HK-2 (cell line): ENCODE data around the gene EFHC1.

Experiments
- DNase-seq: peaks from one replicate; pipeline ENCODE4 v3.0.0-alpha.2; 2018; ENCODE audit not compliant: unreplicated experiment

Gene EFHC1

DNA sequence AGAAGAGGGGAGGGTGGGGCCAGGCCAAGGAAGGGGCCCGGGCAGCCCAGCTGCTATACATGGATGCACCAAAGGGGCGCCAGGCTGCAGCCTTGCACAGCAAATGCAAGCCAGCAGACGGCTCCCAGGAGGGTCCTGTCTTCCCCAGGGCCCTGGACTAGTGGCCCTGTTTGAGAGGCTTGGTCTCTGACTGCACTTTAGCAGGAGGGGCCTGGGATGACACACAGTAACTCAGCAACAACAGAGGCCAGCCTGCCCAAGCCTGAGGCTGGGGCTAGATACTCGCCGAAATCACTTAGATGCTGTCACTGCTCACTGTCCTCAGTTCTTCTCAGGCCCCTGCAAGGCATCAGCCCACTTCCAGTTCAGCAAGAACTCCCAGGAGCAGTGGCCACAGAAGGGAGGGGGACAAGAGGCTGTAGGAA is 83.2 kb downstream of the EFHC1 start:
- peak; percentile 45 for DNase-seq

DNA sequence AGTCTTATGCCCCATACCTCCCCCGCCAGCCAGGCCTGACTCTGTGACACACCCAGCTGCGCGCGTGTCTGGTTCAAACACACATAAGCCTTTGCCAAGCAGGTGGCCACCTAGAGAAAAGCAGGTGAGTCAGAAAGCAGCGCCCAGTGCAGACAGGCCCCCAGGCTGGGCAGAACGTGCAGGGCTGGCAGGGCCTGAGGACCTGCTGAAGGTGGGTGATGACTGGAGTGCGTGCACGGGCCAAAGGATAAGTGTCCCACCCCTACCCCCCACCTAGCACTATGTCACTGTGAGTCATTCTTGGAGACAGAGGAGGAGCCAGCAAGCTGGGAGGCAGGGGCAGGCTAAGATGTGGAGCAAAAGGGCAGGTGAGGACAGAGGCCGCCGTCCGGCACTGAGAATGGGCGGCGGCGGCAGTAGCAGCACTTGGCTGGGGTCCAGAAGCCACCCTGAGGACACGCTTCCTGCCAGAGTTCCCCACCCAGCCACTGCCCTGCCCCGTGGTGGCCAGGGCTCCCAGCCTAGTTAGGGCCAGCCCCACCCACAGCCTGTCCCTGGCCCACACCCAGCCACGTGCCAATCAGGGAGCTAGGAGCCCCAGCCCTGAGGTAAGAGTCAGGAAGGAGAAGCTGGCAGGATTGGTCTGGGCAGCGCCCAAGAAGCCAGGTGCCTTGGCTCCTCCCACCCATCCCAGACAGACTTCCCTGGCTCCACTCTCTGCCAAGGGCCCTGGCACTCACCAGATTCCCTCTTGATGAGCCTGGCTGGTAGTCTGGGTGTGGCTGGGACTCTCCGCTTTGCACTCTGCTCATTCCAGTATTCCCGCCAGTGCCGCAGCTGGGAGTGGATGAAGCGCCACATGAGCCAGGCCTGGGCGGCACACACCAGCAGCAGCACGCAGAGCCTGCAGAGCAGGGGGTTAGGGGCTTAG is 84.0 kb downstream of the EFHC1 start:
- DNase-seq = peak; percentile 97

DNA sequence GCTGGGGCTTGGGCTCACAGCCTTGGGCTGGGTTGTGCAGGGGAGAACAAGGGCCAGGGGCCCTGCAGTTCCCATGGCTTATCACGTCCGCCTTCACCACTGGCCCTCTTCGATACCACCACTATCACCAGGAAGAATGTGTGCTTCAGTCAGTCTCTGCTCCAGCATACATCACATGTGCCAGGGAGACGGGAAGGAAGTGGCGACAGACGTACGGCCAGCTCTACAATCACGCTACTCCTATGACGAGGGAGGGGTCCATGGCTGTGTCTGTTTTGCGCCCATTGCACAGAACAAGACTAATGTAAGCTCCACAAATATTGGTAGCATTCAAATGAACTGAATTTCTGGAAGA is 84.6 kb downstream of the EFHC1 start:
- no peak for DNase-seq

- no peak for DNase-seq
These were observed 85.7 kb downstream of the EFHC1 start for GRCh38 chr6:52505726-52506409.

- no peak for DNase-seq
These were observed 86.3 kb downstream of the EFHC1 start for GRCh38 chr6:52506476-52506875.

- DNase-seq = no peak
These were observed 87.6 kb downstream of the EFHC1 start for GRCh38 chr6:52507557-52508260.

DNA sequence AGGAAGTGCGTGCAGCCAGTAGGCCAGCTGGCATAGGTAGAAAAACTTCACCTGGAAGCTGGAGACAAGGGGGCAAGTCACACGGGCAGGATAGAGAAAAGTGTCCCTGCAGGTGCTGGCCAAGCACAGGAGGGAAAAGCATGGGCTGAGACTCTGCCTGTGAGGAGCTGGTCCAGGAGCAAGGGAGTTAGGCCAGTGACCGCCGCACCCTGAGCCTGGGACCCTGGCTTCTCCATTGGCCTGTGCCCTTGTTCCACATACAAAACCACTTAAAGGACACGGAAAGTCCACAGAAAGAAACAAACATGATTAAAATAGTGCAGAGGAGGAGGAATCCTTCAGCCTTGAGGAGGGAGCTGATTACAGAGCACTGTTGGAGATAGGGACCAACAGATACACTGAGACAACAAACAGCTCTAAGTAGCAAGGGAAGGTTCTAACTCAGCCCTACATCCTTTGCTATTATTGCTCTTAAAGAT is 88.2 kb downstream of the EFHC1 start:
- no peak for DNase-seq

- DNase-seq = no peak
These were observed 89.4 kb downstream of the EFHC1 start for GRCh38 chr6:52509281-52510212.

DNA sequence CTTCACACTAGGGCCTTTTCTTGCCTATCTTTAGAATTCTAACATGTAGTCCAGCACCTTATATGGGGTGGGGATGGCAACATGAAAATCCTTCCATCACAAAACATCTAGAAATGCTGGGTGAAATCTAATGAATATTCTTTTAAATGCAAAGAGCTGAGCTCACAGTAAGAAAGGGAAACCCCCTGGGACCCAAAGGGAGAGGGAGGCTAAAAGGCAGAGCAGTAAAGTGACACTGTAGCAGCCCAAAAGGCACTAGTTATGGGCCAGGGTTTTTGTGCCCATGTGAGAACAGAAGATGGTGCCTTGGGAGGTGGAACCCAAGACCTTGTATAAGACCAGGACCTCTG is 90.0 kb downstream of the EFHC1 start:
- DNase-seq = no peak

DNA sequence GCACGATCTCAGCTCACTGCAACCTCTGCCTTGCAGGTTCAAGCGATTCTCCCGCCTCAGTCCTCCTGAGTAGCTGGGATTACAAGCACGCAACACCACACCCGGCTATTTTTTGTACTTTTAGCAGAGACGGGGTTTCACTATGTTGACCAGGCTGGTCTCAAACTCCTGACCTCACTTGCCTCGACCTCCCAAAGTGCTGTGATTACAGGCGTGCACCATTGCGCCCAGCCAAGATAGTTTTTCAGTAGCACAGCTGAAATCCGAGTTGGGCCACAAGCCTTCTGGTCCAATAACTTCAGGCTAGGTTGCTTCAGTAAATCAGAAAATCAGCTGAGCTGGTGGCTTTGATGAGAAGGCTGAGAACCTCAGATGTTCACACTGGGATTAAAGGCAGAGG is 91.0 kb downstream of the EFHC1 start:
- no peak for DNase-seq

- no peak for DNase-seq
These were observed 91.5 kb downstream of the EFHC1 start for GRCh38 chr6:52511572-52512151.

DNA sequence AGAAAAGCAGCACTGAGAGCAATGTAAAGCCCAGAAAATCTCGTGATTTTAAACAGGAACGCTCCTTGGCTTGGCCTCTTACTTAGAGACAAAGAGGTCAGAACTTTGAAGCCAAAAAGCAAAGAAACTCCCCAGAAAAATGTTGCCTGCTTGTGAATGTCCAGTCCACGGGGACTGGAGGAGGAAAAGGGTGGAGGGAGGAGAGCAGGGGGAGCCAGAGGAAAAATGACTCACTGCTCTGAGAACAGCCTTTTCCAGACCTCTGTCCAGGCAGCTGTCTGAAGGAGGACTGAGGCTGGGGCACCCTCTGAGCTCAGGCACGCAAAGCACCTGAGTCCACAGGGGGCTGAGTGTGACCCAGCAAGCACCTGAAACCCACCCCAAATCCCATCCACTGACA is 92.1 kb downstream of the EFHC1 start:
- DNase-seq = peak; percentile 52

DNA sequence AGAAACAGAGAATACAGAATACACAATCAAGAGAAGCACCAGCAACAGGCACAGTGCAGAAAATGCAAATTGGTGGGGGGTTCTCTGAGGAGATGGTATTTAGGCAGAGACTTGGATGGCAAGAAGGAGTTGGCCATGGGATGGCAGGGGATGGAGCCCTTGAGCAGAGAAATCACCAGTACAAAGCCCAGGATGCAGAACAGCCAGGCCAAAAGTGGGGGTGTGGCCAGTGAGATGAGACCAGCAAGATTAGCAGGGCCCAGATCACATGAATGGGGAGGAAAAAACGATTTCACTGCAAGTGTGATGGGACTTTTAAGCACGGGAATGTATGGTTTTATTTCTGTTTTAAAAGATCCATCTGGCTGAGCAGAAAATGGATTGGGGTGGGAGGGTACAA is 93.3 kb downstream of the EFHC1 start:
- DNase-seq = no peak

DNA sequence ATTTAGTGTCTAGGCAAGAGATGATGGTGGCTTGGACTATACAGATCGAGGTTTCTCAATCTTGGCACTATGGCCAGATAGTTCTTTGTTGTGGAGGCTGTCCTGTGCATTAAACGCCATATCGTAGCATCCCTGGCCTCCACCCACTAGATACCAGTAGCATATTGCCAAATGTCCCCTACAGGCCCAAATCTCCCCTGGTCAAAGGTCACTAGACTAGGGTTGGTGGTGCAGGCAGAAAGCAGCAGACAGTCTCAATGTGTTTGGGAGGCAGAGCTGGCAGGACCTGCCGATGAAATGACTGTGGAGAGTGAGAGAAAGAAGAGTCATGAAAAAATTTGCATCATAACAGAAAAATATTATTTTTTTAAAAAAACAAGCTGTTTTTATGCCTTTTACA is 93.8 kb downstream of the EFHC1 start:
- DNase-seq = no peak

GRCh38 chr6:52514514-52514913 is 94.4 kb downstream of the EFHC1 start:
- no peak for DNase-seq

GRCh38 chr6:52515219-52515960 is 95.2 kb downstream of the EFHC1 start:
- no peak for DNase-seq

- no peak for DNase-seq
These were observed 96.1 kb downstream of the EFHC1 start for GRCh38 chr6:52516269-52516668.

DNA sequence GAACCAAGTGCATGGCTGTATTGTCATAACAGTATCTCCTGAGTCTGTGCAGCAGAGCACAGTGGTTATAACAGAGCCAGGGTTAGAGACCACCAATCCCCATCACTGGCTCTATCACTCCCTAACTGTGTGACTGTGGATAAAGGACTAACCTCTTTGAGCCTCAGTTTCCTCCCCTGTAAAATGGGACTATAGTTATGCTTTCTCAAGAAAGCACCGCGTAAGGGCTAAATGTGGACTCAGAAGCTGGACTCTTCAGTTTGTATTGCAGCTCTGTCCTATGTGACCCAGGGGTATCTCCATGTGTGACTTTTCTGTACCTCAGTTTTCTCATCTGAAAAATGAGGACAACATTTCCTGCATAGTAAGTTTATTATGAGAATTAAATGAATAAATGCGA is 96.8 kb downstream of the EFHC1 start:
- no peak for DNase-seq

GRCh38 chr6:52517502-52518278 is 97.5 kb downstream of the EFHC1 start:
- peak; percentile 74 for DNase-seq
